A549 treated with CORT108297 at 1 μM for 4 hours (cell line): ENCODE data around the gene KIF2B. TPM values are rescaled to one million over a fixed set of nuclear protein-coding genes. Genes with fewer than 3 reads are reported as not detected.

Experiments used
- total RNA-seq: library from RNA; stranded (reverse); fragments of 200-300 nt; extraction: Qiagen RNA extraction; gene quantifications from 5 replicates; pipeline ENCODE4 v1.2.3, GENCODE V29; 2022

KIF2B gene, protein sequence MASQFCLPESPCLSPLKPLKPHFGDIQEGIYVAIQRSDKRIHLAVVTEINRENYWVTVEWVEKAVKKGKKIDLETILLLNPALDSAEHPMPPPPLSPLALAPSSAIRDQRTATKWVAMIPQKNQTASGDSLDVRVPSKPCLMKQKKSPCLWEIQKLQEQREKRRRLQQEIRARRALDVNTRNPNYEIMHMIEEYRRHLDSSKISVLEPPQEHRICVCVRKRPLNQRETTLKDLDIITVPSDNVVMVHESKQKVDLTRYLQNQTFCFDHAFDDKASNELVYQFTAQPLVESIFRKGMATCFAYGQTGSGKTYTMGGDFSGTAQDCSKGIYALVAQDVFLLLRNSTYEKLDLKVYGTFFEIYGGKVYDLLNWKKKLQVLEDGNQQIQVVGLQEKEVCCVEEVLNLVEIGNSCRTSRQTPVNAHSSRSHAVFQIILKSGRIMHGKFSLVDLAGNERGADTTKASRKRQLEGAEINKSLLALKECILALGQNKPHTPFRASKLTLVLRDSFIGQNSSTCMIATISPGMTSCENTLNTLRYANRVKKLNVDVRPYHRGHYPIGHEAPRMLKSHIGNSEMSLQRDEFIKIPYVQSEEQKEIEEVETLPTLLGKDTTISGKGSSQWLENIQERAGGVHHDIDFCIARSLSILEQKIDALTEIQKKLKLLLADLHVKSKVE
- total RNA-seq: not detected in 5 replicates

DNA sequence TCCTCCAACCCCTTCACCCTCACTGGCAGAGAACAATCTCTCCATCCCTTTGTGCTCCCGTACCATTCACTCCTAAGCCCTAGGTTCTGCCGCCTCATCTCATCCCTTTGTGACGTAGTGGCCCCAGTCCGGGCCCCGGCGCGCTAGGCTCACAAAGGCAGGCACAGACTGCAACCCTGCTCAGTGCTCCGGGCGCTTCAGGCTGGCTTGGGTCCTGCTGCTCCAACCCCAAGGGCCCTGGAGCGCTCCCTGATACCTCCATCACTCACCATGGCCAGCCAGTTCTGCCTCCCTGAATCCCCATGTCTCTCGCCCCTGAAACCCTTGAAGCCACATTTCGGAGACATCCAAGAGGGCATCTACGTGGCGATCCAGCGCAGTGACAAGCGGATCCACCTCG is at the start of gene KIF2B:
Gene KIF2B (plus strand): TSS at position 164 of the 400 bp plus-strand sequence. CDS start 107 bp downstream, at position 271.

